Stimulated activated naive CD4-positive, alpha-beta T cell (primary cell): ENCODE measurements around the gene TMUB1.

Experiments
- DNase-seq, 6 experiments: peaks; one replicate each; lab custom pipeline; 2025; lab: John Stamatoyannopoulos, UW

The TMUB1 gene

GRCh38 chr7:151085691-151086620 is 2.7 kb upstream of the TMUB1 start, which contains the start of gene AGAP3:
TSS of gene AGAP3 (plus strand) at chr7:151086475. CDS start at chr7:151086742, 267 bp downstream.
- peak; percentile 38 to 62 (median 48) for DNase-seq

GRCh38 chr7:151085329-151085690 is 2.0 kb upstream of the TMUB1 start:
- no peak for DNase-seq

GRCh38 chr7:151083824-151084160 is 499 bp upstream of the TMUB1 start:
- no peak for DNase-seq

GRCh38 chr7:151082141-151083070 is 887 bp downstream of the TMUB1 start:
- no peak for DNase-seq

- DNase-seq: no peak
Measured at GRCh38 chr7:151081170-151082101, 1.9 kb downstream of the TMUB1 start.

GRCh38 chr7:151080522-151081169 is 2.6 kb downstream of the TMUB1 start, which contains the start of gene FASTK:
TSS of gene FASTK (minus strand) at chr7:151080809. CDS start at chr7:151080766, 43 bp downstream.
- DNase-seq: peak; percentile 80 to 85 (median 82)

- DNase-seq: no peak
Measured at GRCh38 chr7:151080067-151080521, 3.2 kb downstream of the TMUB1 start.

- no peak for DNase-seq
Measured at GRCh38 chr7:151079199-151079910, 3.9 kb downstream of the TMUB1 start.

GRCh38 chr7:151078233-151079040 is 4.9 kb downstream of the TMUB1 start:
- DNase-seq: no peak

- DNase-seq: no peak
Measured at GRCh38 chr7:151077705-151078232, 5.5 kb downstream of the TMUB1 start.

- no peak for DNase-seq
Measured at GRCh38 chr7:151076863-151077704, 6.2 kb downstream of the TMUB1 start.

- no peak for DNase-seq
Measured at GRCh38 chr7:151075978-151076426, 7.3 kb downstream of the TMUB1 start.

GRCh38 chr7:151075662-151075971 is 7.7 kb downstream of the TMUB1 start:
- no peak for DNase-seq

- DNase-seq: no peak
Measured at GRCh38 chr7:151074817-151075661, 8.3 kb downstream of the TMUB1 start.

- no peak for DNase-seq
Measured at GRCh38 chr7:151073990-151074389, 9.3 kb downstream of the TMUB1 start.

GRCh38 chr7:151071032-151071866 is 12.0 kb downstream of the TMUB1 start:
- DNase-seq: no peak
